Hepatocyte (in vitro differentiated cells): ENCODE results near the gene TLN1.

Experiments
- CTCF ChIP-seq: fragments of 200-600 bp; sonication (generic); IDR thresholded peaks from 2 replicates; pipeline ENCODE4 v1.5.1; 2016; ENCODE audit warnings: antibody characterized with exemption, mild to moderate bottlenecking; ENCODE audit not compliant: poor library complexity
- EZH2phosphoT487 ChIP-seq: fragments of 200-600 bp; sonication (generic); IDR thresholded peaks from one replicate; pipeline ENCODE4 v1.6.1; 2018; ENCODE audit warnings: antibody characterized with exemption, mild to moderate bottlenecking, low read depth, moderate library complexity; ENCODE audit not compliant: unreplicated experiment, severe bottlenecking

- no peak for TF ChIP-seq CTCF
- no peak for TF ChIP-seq EZH2phosphoT487
Measured at GRCh38 chr9:35675732-35676392, 56.1 kb downstream of the TLN1 start.
